Duodenal mucosa (tissue), 2 donors: ENCODE measurements around the gene CNTNAP2.
A peak's percentile ranks its signal among the peaks of the same experiment; 100 is the strongest.
"Not testable (repeated sequence)": the region's sequence is repeated elsewhere in the genome, so short reads cannot be mapped to it uniquely, and the experiment has no call there.

Experiments used
- H3K27ac ChIP-seq: one replicate; pipeline ENCODE4 v1.7.0; 2013; ENCODE audit warnings: low read depth, low read length
- H3K27me3 ChIP-seq, 2 donors: one replicate each; pipeline ENCODE4 v1.7.0; 2013; ENCODE audit warnings: low read length in 2 of 2, control low read depth in 1 of 2; ENCODE audit not compliant: insufficient read depth in 2 of 2, control insufficient read depth in 1 of 2
- H3K36me3 ChIP-seq, 2 donors: one replicate each; pipeline ENCODE4 v1.7.0; 2013; ENCODE audit warnings: low read length in 2 of 2, control low read depth in 1 of 2; ENCODE audit not compliant: insufficient read depth in 2 of 2, control insufficient read depth in 1 of 2
- H3K4me1 ChIP-seq, 2 donors: one replicate each; pipeline ENCODE4 v1.7.0; 2013; ENCODE audit warnings: low read length in 2 of 2, control low read depth in 1 of 2; ENCODE audit not compliant: insufficient read depth in 2 of 2, control insufficient read depth in 1 of 2
- H3K4me3 ChIP-seq, 2 donors: one replicate each; pipeline ENCODE4 v1.7.0; 2013; ENCODE audit warnings: low read length in 2 of 2, low read depth in 1 of 2
- H3K9ac ChIP-seq, 2 donors: one replicate each; pipeline ENCODE4 v1.7.0; 2013; ENCODE audit warnings: low read length in 2 of 2, low read depth in 1 of 2
- H3K9me3 ChIP-seq, 2 donors: one replicate each; pipeline ENCODE4 v1.7.0; 2013; ENCODE audit warnings: low read length in 2 of 2, control low read depth in 1 of 2; ENCODE audit not compliant: control insufficient read depth in 1 of 2

Gene CNTNAP2

GRCh38 chr7:148456351-148456750 lies 2339.8 kb downstream of the CNTNAP2 start:
- Histone ChIP-seq H3K27ac (no peak overlapping the region), H3K4me3 (no peak overlapping the region), H3K4me1 (peaks cover 0 to 11% of the 10 kb centered on the region in 2 donors), H3K9ac (no peak overlapping the region), H3K9me3 (no peaks in the 10 kb centered on the region), H3K27me3 (no peaks in the 10 kb centered on the region), H3K36me3 (no peaks in the 10 kb centered on the region)

GRCh38 chr7:148457310-148457921 lies 2340.8 kb downstream of the CNTNAP2 start:
- Histone ChIP-seq H3K9me3 (no peaks in the 10 kb centered on the region), H3K9ac (no peak overlapping the region), H3K36me3 (no peaks in the 10 kb centered on the region), H3K4me3 (no peak overlapping the region), H3K27ac (no peak overlapping the region), H3K27me3 (no peaks in the 10 kb centered on the region), H3K4me1 (peaks cover 0 to 11% of the 10 kb centered on the region in 2 donors)

GRCh38 chr7:148458263-148458662 lies 2341.7 kb downstream of the CNTNAP2 start:
- H3K9ac ChIP-seq = no peak overlapping the region
- no peaks in the 10 kb centered on the region for H3K27me3 ChIP-seq
- no peak overlapping the region for H3K27ac ChIP-seq
- H3K36me3 ChIP-seq = no peaks in the 10 kb centered on the region
- H3K4me1 ChIP-seq = peaks cover 0 to 17% of the 10 kb centered on the region in 2 donors
- no peak overlapping the region for H3K4me3 ChIP-seq
- no peaks in the 10 kb centered on the region for H3K9me3 ChIP-seq

- no peak overlapping the region for H3K27ac ChIP-seq
- H3K9me3 ChIP-seq = no peaks in the 10 kb centered on the region
- H3K4me1 ChIP-seq = peaks cover 5 to 22% of the 10 kb centered on the region in 2 donors
- no peak overlapping the region for H3K4me3 ChIP-seq
- H3K27me3 ChIP-seq = no peaks in the 10 kb centered on the region
- H3K36me3 ChIP-seq = no peaks in the 10 kb centered on the region
- no peak overlapping the region for H3K9ac ChIP-seq
Observed at GRCh38 chr7:148461392-148462179, 2345.0 kb downstream of the CNTNAP2 start.

GRCh38 chr7:148462774-148463173 lies 2346.2 kb downstream of the CNTNAP2 start:
- H3K9me3 ChIP-seq, H3K9ac ChIP-seq, H3K27ac ChIP-seq, H3K4me3 ChIP-seq, H3K27me3 ChIP-seq, H3K36me3 ChIP-seq: not testable (repeated sequence)
- H3K4me1 ChIP-seq = peaks cover 5 to 13% of the 10 kb centered on the region in 2 donors

GRCh38 chr7:148463210-148463609 lies 2346.6 kb downstream of the CNTNAP2 start:
- Histone ChIP-seq H3K9me3 (no peaks in the 10 kb centered on the region), H3K4me3 (peak overlapping the region in 1 of 2 donors; percentile 36), H3K27me3 (no peaks in the 10 kb centered on the region), H3K9ac (no peak overlapping the region), H3K4me1 (peaks cover 5 to 11% of the 10 kb centered on the region in 2 donors), H3K36me3 (no peaks in the 10 kb centered on the region), H3K27ac (no peak overlapping the region)

- no peaks in the 10 kb centered on the region for H3K36me3 ChIP-seq
- no peaks in the 10 kb centered on the region for H3K9me3 ChIP-seq
- peaks cover 5 to 11% of the 10 kb centered on the region in 2 donors for H3K4me1 ChIP-seq
- no peak overlapping the region for H3K9ac ChIP-seq
- H3K27me3 ChIP-seq = no peaks in the 10 kb centered on the region
- no peak overlapping the region for H3K27ac ChIP-seq
- H3K4me3 ChIP-seq = no peak overlapping the region
Observed at GRCh38 chr7:148464947-148465346, 2348.3 kb downstream of the CNTNAP2 start.

- not testable (repeated sequence) for H3K9me3 ChIP-seq, H3K36me3 ChIP-seq, H3K9ac ChIP-seq, H3K27ac ChIP-seq, H3K27me3 ChIP-seq, H3K4me3 ChIP-seq
- peaks cover 5 to 11% of the 10 kb centered on the region in 2 donors for H3K4me1 ChIP-seq
Observed at GRCh38 chr7:148465441-148465840, 2348.8 kb downstream of the CNTNAP2 start.

- Histone ChIP-seq H3K4me3 (no peak overlapping the region), H3K4me1 (peaks cover 5 to 11% of the 10 kb centered on the region in 2 donors), H3K36me3 (no peaks in the 10 kb centered on the region), H3K27ac (no peak overlapping the region), H3K27me3 (no peaks in the 10 kb centered on the region), H3K9me3 (no peaks in the 10 kb centered on the region), H3K9ac (no peak overlapping the region)
Observed at GRCh38 chr7:148466120-148466519, 2349.5 kb downstream of the CNTNAP2 start.

GRCh38 chr7:148468700-148469098 lies 2352.1 kb downstream of the CNTNAP2 start:
- H3K27ac ChIP-seq = no peak overlapping the region
- no peaks in the 10 kb centered on the region for H3K9me3 ChIP-seq
- peaks cover under 1 to 2% of the 10 kb centered on the region in 2 donors for H3K4me1 ChIP-seq
- no peak overlapping the region for H3K9ac ChIP-seq
- H3K4me3 ChIP-seq = no peak overlapping the region
- no peaks in the 10 kb centered on the region for H3K27me3 ChIP-seq
- H3K36me3 ChIP-seq = no peaks in the 10 kb centered on the region
